ENCODE data around the gene PRKAG3. TPM values are rescaled to one million over a fixed set of nuclear protein-coding genes. Genes with fewer than 3 reads are reported as not detected.

PRKAG3 gene
- total and polyA plus RNA-seq, 8 donors: not detected

DNA sequence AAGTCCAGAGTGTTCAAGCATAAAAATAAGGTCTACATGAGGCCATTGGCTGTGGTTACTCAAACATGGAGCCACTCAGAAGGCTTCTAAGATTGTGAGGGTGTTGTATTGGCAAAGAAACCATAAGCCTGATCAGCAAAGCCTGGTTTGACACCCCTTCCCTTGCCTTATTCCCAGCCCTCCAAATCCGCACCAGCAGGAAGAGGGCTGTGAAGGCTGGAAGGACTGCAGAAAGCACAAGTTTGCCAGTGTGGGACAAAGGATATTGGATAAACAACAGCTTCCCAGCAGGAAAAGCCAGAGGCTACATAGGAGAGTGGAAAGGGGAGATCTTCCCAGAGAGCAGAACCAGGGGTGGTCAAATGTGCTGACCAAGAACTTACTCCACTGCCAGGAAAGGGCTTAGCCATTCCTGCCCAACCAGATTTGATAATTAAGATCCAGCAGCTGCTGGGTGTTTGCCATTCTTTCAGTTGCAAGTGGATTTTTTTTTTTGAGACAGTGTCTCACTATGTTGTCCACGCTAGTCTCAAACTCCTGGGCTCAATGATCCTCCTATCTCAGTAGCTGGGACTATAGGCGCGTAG is 1.5 kb upstream of the PRKAG3 start:
- intact Hi-C loops (cut with DNase I; ENCODE audit: low total_unique reads): loop anchor here (10.0 kb wide), 1 partner anchor 108 kb away; no protein-coding TSS in a partner anchor
- peak overlapping the region in 2 of 5 donors; percentile 15 for H3K27ac ChIP-seq
- WGBS, 5 donors: 52 to 74% (median 62%) methylated on average over 4 of the region's 4 CpGs
- DNase-seq: no peak
- H3K27me3 ChIP-seq: peaks cover 0 to 60% (median 0%) of the 10 kb centered on the region in 3 donors
- no peak overlapping the region for H3K4me3 ChIP-seq
- H3K36me3 ChIP-seq: no peaks in the 10 kb centered on the region
- TF ChIP-seq POLR2AphosphoS5 (IDR thresholded peaks at IDR 0.05): no peak
- TF ChIP-seq EP300 (IDR thresholded peaks at IDR 0.05): no peak
- no peak for TF ChIP-seq POLR2A (IDR thresholded peaks at IDR 0.05)
- peaks cover 0 to 13% (median 9%) of the 10 kb centered on the region in 4 donors for H3K9me3 ChIP-seq
- H3K4me1 ChIP-seq: peaks cover 0 to 11% (median 3%) of the 10 kb centered on the region in 4 donors

GRCh38 chr2:218832520-218832919 is 917 bp upstream of the PRKAG3 start:
- intact Hi-C loops (cut with DNase I; ENCODE audit: low total_unique reads): loop anchor here (10.0 kb wide), 1 partner anchor 108 kb away; no protein-coding TSS in a partner anchor
- no peak for TF ChIP-seq POLR2AphosphoS5 (IDR thresholded peaks at IDR 0.05)
- no peak for TF ChIP-seq CTCF (IDR thresholded peaks at IDR 0.05)
- TF ChIP-seq EP300 (IDR thresholded peaks at IDR 0.05): no peak
- no peak for TF ChIP-seq POLR2A (IDR thresholded peaks at IDR 0.05)
- H3K27ac ChIP-seq: peak overlapping the region in 2 of 5 donors; percentile 11 to 15

DNA sequence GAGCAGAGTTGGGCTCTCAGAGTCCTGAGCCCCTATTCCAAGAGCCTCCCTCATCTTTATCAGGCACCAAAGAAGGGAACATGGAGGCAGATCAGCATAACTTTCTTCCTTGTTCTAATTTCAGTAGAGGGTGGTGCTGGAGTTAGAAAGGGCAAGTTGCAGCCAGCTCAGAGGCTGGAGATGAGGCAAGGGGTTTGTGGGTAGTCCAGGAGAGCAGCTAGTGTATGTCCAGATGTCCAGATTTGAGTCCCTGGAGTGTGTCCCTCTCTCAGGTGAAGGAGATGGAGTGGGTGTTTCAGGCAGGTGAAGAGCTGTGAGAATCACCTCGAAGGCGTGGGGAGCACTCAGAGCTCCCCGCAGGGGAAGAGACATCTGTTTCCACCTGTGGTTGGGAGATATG is 478 bp upstream of the PRKAG3 start:
- H3K27ac ChIP-seq: peak overlapping the region in 2 of 5 donors; percentile 11 to 15
- WGBS, 5 donors: 75 to 100% (median 93%) methylated on average over 2 to 3 of the region's 3 CpGs
- no peak for DNase-seq
- no peak overlapping the region for H3K4me3 ChIP-seq
- TF ChIP-seq POLR2AphosphoS5 (IDR thresholded peaks at IDR 0.05): no peak
- TF ChIP-seq EP300 (IDR thresholded peaks at IDR 0.05): no peak
- TF ChIP-seq CTCF (IDR thresholded peaks at IDR 0.05): no peak
- TF ChIP-seq POLR2A (IDR thresholded peaks at IDR 0.05): no peak
- peaks cover 0 to 3% (median under 1%) of the 10 kb centered on the region in 4 donors for H3K9me3 ChIP-seq
- peaks cover 0 to 11% (median 3%) of the 10 kb centered on the region in 4 donors for H3K4me1 ChIP-seq
- peaks cover 0 to 66% (median 0%) of the 10 kb centered on the region in 3 donors for H3K27me3 ChIP-seq
- intact Hi-C loops (cut with DNase I; ENCODE audit: low total_unique reads): loop anchor here (10.0 kb wide), 1 partner anchor 107 kb away; no protein-coding TSS in a partner anchor
- H3K36me3 ChIP-seq: no peaks in the 10 kb centered on the region

More at GRCh38 chr2:218832520-218832919, 917 bp upstream of the PRKAG3 start:
- peaks cover 0 to 66% (median 0%) of the 10 kb centered on the region in 3 donors for H3K27me3 ChIP-seq
- 65 to 83% (median 74%) methylated on average over 3 of the region's 3 CpGs; no CpG with 5 or more reads in 1 of the 5 donors for WGBS, 5 donors
- H3K9me3 ChIP-seq: peaks cover 0 to 8% (median 5%) of the 10 kb centered on the region in 4 donors
- no peak overlapping the region for H3K4me3 ChIP-seq
- H3K4me1 ChIP-seq: peaks cover 0 to 11% (median 3%) of the 10 kb centered on the region in 4 donors
- no peaks in the 10 kb centered on the region for H3K36me3 ChIP-seq
- no peak for DNase-seq

DNA sequence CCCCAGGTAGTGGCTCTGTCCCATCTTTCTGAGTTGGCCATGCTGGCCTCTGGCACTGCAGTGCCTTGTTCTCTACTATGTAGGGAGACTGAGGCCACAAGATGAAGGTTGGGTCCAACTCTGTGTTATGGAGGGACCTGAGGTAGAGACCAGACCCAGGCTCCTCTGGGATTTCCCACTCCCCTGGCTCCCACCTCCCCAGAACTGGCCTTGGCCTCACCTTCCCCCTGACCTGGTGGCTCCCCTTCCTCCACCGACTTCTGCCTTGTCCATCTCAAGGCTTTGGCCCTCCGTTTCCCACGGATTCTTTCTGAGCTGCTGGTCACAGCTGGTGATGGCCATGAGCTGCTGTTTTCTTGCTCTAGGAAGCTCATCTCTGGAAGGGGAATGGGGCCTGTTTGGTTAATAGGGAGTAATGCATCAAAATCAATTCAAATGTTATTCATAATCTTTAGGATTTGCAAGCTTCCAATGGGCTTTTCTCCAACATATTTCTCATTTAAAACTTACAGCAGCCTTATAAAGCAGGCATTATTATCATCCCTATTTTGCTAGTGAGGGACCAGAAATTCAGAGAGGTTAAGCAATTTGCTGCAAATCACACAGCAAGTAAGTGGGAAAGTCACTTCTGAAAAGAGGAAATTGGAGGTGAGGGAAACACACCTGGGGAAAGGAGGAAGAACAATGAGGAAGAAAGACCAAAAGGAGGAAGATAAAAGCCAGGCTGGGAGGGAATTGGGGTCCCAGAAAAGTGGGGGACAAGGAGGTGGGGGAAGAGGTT is 887 bp downstream of the PRKAG3 start:
- H3K27me3 ChIP-seq: peaks cover 0 to 55% (median 0%) of the 10 kb centered on the region in 3 donors
- no peaks in the 10 kb centered on the region for H3K36me3 ChIP-seq
- TF ChIP-seq POLR2AphosphoS5 (IDR thresholded peaks at IDR 0.05) (no peak), POLR2A (IDR thresholded peaks at IDR 0.05) (no peak), EP300 (IDR thresholded peaks at IDR 0.05) (no peak), CTCF (IDR thresholded peaks at IDR 0.05) (no peak)
- WGBS, 5 donors: 73 to 86% (median 83%) methylated on average over 3 of the region's 3 CpGs
- no peak for DNase-seq
- H3K27ac ChIP-seq: no peak overlapping the region
- intact Hi-C loops (cut with DNase I; ENCODE audit: low total_unique reads): loop anchor here (10.0 kb wide), 1 partner anchor 106 kb away; no protein-coding TSS in a partner anchor
- no peaks in the 10 kb centered on the region for H3K9me3 ChIP-seq
- H3K4me3 ChIP-seq: no peak overlapping the region
- peaks cover 0 to 11% (median 3%) of the 10 kb centered on the region in 4 donors for H3K4me1 ChIP-seq
